Neural cell (in vitro differentiated cells): ENCODE results near the gene TMC1. TPM values are rescaled to one million over a fixed set of nuclear protein-coding genes. Genes with fewer than 3 reads are reported as not detected.

Experiments
- H2AFZ ChIP-seq: fragments of 200-600, 300-800 bp; sonication (generic), shearing (Covaris generic); 2 replicates; pipeline ENCODE4 v1.6.0; 2014; ENCODE audit warnings: low read depth, mild to moderate bottlenecking, antibody characterized with exemption, low read length, moderate library complexity
- H3F3A ChIP-seq: fragments of 200-600 bp; shearing (Covaris generic); 2 replicates; pipeline ENCODE4 v1.6.1; 2016; ENCODE audit warnings: mild to moderate bottlenecking, moderate library complexity, mixed read lengths, antibody characterized with exemption, low read length; ENCODE audit not compliant: insufficient read depth, poor library complexity, severe bottlenecking
- H3K27ac ChIP-seq: fragments of 200-600, 300-800 bp; sonication (generic), shearing (Covaris generic); 2 replicates; pipeline ENCODE4 v1.5.1; 2014; ENCODE audit warnings: mild to moderate bottlenecking, low read length, moderate library complexity
- H3K27me3 ChIP-seq: fragments of 300-800, 200-600 bp; sonication (generic), shearing (Covaris generic); 2 replicates; pipeline ENCODE4 v1.6.0; 2014; ENCODE audit warnings: mild to moderate bottlenecking, low read depth, low read length, moderate library complexity; ENCODE audit not compliant: insufficient read depth
- H3K36me3 ChIP-seq: fragments of 300-800, 200-600 bp; sonication (generic), shearing (Covaris generic); 2 replicates; pipeline ENCODE4 v1.5.1; 2014; ENCODE audit warnings: mild to moderate bottlenecking, antibody characterized with exemption, low read length, moderate library complexity; ENCODE audit not compliant: insufficient read depth
- H3K4me2 ChIP-seq: fragments of 300-800, 200-600 bp; sonication (generic), shearing (Covaris generic); 2 replicates; pipeline ENCODE4 v1.6.0; 2014; ENCODE audit warnings: mild to moderate bottlenecking, low read length
- H3K4me3 ChIP-seq: fragments of 300-800, 200-600 bp; sonication (generic), shearing (Covaris generic); 2 replicates; pipeline ENCODE4 v1.5.1; 2014; ENCODE audit warnings: mild to moderate bottlenecking, low read length, moderate library complexity
- H3K79me2 ChIP-seq: fragments of 200-600 bp; shearing (Covaris generic); replicated peaks from 2 replicates; pipeline ENCODE4 v1.6.0; 2014; ENCODE audit warnings: mild to moderate bottlenecking, low read length, moderate library complexity; ENCODE audit not compliant: insufficient read depth
- H3K9ac ChIP-seq: fragments of 300-800, 200-600 bp; sonication (generic), shearing (Covaris generic); 2 replicates; pipeline ENCODE4 v1.6.1; 2016; ENCODE audit warnings: mild to moderate bottlenecking, low read length, mixed read lengths
- H3K9me2 ChIP-seq: fragments of 200-600 bp; shearing (Covaris generic); 2 replicates; pipeline ENCODE4 v1.6.1; 2016; ENCODE audit warnings: mild to moderate bottlenecking, low read length, mixed read lengths; ENCODE audit not compliant: insufficient read depth
- H3K9me3 ChIP-seq: fragments of 200-600, 300-800 bp; sonication (generic), shearing (Covaris generic); 2 replicates; pipeline ENCODE4 v1.6.1; 2016; ENCODE audit warnings: mild to moderate bottlenecking, mixed run types, low read length, moderate library complexity, mixed read lengths
- H4K20me1 ChIP-seq: fragments of 200-600 bp; shearing (Covaris generic); 2 replicates; pipeline ENCODE4 v1.6.1; 2016; ENCODE audit warnings: mild to moderate bottlenecking, mixed run types; ENCODE audit not compliant: insufficient read depth
- CTCF ChIP-seq: fragments of 450-650 bp; IDR thresholded peaks from 2 replicates; pipeline ENCODE4 v1.5.1; 2014; ENCODE audit warnings: antibody characterized with exemption, mild to moderate bottlenecking, moderate library complexity; ENCODE audit not compliant: poor library complexity, severe bottlenecking
- EP300 ChIP-seq: fragments of 450-650 bp; conservative IDR thresholded peaks from 2 replicates; pipeline ENCODE4 v1.6.1; 2014; ENCODE audit warnings: antibody characterized with exemption, mild to moderate bottlenecking, moderate library complexity; ENCODE audit not compliant: poor library complexity, severe bottlenecking
- EZH2 ChIP-seq: fragments of 200-600, 300-800 bp; shearing (Covaris generic), sonication (generic); IDR thresholded peaks from 2 replicates; pipeline ENCODE4 v1.6.1; 2014; ENCODE audit warnings: antibody characterized with exemption, low read length, borderline replicate concordance, mild to moderate bottlenecking; ENCODE audit not compliant: insufficient read depth, poor library complexity, severe bottlenecking
- MXI1 ChIP-seq: fragments of 450-650 bp; conservative IDR thresholded peaks from 2 replicates; pipeline ENCODE4 v1.6.1; 2014; ENCODE audit warnings: antibody characterized with exemption, mild to moderate bottlenecking; ENCODE audit not compliant: poor library complexity, severe bottlenecking
- POLR2AphosphoS5 ChIP-seq: IDR thresholded peaks from 2 replicates; pipeline ENCODE4 v1.6.1; 2012
- RAD21 ChIP-seq: fragments of 450-650 bp; conservative IDR thresholded peaks from 2 replicates; pipeline ENCODE4 v1.6.1; 2014; ENCODE audit warnings: antibody characterized with exemption, mild to moderate bottlenecking, moderate library complexity
- REST ChIP-seq: IDR thresholded peaks from 2 replicates; pipeline ENCODE4 v1.6.1; 2012; ENCODE audit warnings: borderline replicate concordance
- SMC3 ChIP-seq: fragments of 450-650 bp; conservative IDR thresholded peaks from 2 replicates; pipeline ENCODE4 v1.6.1; 2014; ENCODE audit warnings: antibody characterized with exemption, mild to moderate bottlenecking, moderate library complexity; ENCODE audit not compliant: poor library complexity
- TAF1 ChIP-seq: IDR thresholded peaks from 2 replicates; pipeline ENCODE4 v1.6.1; 2012; ENCODE audit warnings: low read depth
- polyA plus RNA-seq: library from polyadenylated mRNA; depleted of rRNA; stranded (reverse); fragments of >200 nt; gene quantifications from 2 replicates; pipeline ENCODE4 v1.2.3, GENCODE V29; 2014

TMC1 gene
- polyA plus RNA-seq, 1 donor from 2014 or later, result not detected

GRCh38 chr9:72601615-72602014 lies 80.2 kb downstream of the TMC1 start:
- TF ChIP-seq TAF1 (no peak), MXI1 (no peak), POLR2AphosphoS5 (no peak), CTCF (no peak), EZH2 (no peak), REST (no peak), SMC3 (no peak), EP300 (no peak), RAD21 (no peak)
- Histone ChIP-seq H3K79me2 (no peaks in the 10 kb centered on the region), H3K9me3 (no peaks in the 10 kb centered on the region), H3K36me3 (no peaks in the 10 kb centered on the region), H3F3A (no peaks in the 10 kb centered on the region), H2AFZ (no peak overlapping the region), H3K27me3 (no peaks in the 10 kb centered on the region), H3K4me2 (no peak overlapping the region), H4K20me1 (no peaks in the 10 kb centered on the region), H3K27ac (no peak overlapping the region), H3K4me3 (no peak overlapping the region), H3K9ac (no peak overlapping the region), H3K9me2 (no peaks in the 10 kb centered on the region)

- no peak for TF ChIP-seq RAD21
- TF ChIP-seq MXI1, result no peak
- TF ChIP-seq REST, result no peak
- no peak for TF ChIP-seq EZH2
- no peak for TF ChIP-seq TAF1
- no peak for TF ChIP-seq POLR2AphosphoS5
- no peak for TF ChIP-seq EP300
- no peak for TF ChIP-seq SMC3
- TF ChIP-seq CTCF, result no peak
- Histone ChIP-seq H2AFZ (no peak overlapping the region), H3K27ac (no peak overlapping the region), H3K79me2 (no peaks in the 10 kb centered on the region), H3F3A (no peaks in the 10 kb centered on the region), H3K9ac (no peak overlapping the region), H3K9me3 (no peaks in the 10 kb centered on the region), H3K4me2 (no peak overlapping the region), H3K36me3 (no peaks in the 10 kb centered on the region), H3K27me3 (no peaks in the 10 kb centered on the region), H3K4me3 (no peak overlapping the region), H3K9me2 (no peaks in the 10 kb centered on the region), H4K20me1 (no peaks in the 10 kb centered on the region)
Observed at GRCh38 chr9:72612449-72612848, 91.0 kb downstream of the TMC1 start.
